ENCODE measurements around the gene ZNF516. TPM values are rescaled to one million over a fixed set of nuclear protein-coding genes. Genes with fewer than 3 reads are reported as not detected.

The ZNF516 gene
- total RNA-seq, 1 experiment from 2014 or later = 28.3 TPM

GRCh38 chr18:76421685-76422078 is 73.4 kb downstream of the ZNF516 start:
- intact Hi-C loops (cut with micrococcal nuclease) = no loop called here
- H3K27ac Mint-ChIP-seq (ENCODE audit: low read depth, unreplicated experiment) = no peak overlapping the region
- H3K27me3 Mint-ChIP-seq (ENCODE audit: insufficient read depth, unreplicated experiment) = no peaks in the 10 kb centered on the region
- no TSS peak for BruUV-seq (replicated peaks)
- DNase-seq (ENCODE audit: unreplicated experiment) = no peak
- no peaks in the 10 kb centered on the region for H3K9me3 Mint-ChIP-seq (ENCODE audit: unreplicated experiment)
- CTCF ChIA-PET = interaction anchor here (0.7 to 1.2 kb wide), 2 partner anchors 23 to 88 kb away, joined by 4 to 9 read pairs; no protein-coding TSS in a partner anchor
- no peak for TF ChIP-seq CTCF (IDR thresholded peaks at IDR 0.05; ENCODE audit: unreplicated experiment)
- POLR2A ChIA-PET = no interaction called here
- no peak overlapping the region for H3K4me3 Mint-ChIP-seq (ENCODE audit: unreplicated experiment)
- no peaks in the 10 kb centered on the region for H3K36me3 Mint-ChIP-seq (ENCODE audit: insufficient read depth, unreplicated experiment)
- H3K4me1 Mint-ChIP-seq (ENCODE audit: insufficient read depth, unreplicated experiment) = peaks cover 6% of the 10 kb centered on the region

DNA sequence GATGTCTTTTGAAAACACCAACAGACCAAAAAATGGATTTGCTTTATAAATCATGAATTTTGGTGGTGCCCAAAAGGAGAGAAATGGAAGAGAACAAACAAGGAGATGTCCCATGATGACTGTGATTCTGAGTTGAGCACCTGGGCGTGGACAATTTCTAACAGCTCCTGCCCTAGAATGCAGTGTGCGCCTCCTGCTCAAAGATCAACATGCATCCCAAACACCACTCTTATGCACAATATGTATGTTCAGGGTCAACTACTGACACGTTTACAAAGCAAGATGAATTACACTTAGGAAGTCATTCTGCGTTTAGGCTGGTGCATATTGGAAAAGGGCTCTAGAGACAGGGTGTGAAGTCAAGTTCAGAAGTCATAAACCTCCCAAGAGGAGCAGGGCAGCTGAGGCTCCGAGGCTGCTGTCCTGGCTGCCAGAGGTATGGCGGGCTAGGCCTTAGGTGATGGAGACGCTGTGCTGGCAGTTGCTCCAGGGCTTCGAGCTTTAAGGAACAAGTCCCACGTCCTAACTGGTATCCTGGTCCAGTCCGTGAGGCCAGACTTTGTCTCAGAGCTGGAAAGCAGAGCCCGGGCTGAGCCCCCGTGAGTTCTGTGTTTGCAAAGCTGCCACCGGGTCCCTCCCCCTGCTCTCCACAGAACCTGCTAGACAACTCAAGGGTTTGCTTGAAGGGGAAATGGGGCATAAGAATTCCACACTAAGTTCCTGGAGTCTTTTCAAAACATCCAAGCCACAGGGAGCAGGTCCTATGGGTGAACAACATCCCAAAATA is 74.0 kb downstream of the ZNF516 start:
- intact Hi-C loops (cut with micrococcal nuclease) = no loop called here
- H3K4me3 Mint-ChIP-seq (ENCODE audit: unreplicated experiment) = no peak overlapping the region
- H3K27ac Mint-ChIP-seq (ENCODE audit: low read depth, unreplicated experiment) = no peak overlapping the region
- no TSS peak for BruUV-seq (replicated peaks)
- no peak for TF ChIP-seq CTCF (IDR thresholded peaks at IDR 0.05; ENCODE audit: unreplicated experiment)
- H3K27me3 Mint-ChIP-seq (ENCODE audit: insufficient read depth, unreplicated experiment) = no peaks in the 10 kb centered on the region
- H3K4me1 Mint-ChIP-seq (ENCODE audit: insufficient read depth, unreplicated experiment) = peaks cover 6% of the 10 kb centered on the region
- ChIA-PET CTCF (interaction anchor here (0.6 kb wide), 1 partner anchor 24 kb away, joined by 4 read pairs; no protein-coding TSS in a partner anchor), POLR2A (no interaction called here)
- no peaks in the 10 kb centered on the region for H3K9me3 Mint-ChIP-seq (ENCODE audit: unreplicated experiment)
- no peak for DNase-seq (ENCODE audit: unreplicated experiment)
- H3K36me3 Mint-ChIP-seq (ENCODE audit: insufficient read depth, unreplicated experiment) = no peaks in the 10 kb centered on the region

GRCh38 chr18:76419811-76420210 is 75.2 kb downstream of the ZNF516 start:
- ChIA-PET POLR2A (no interaction called here), CTCF (interaction anchor here (0.7 to 1.6 kb wide), 2 partner anchors 22 to 276 kb away, joined by 3 read pairs; no protein-coding TSS in a partner anchor)
- Mint-ChIP-seq H3K27ac (ENCODE audit: low read depth, unreplicated experiment) (no peak overlapping the region), H3K36me3 (ENCODE audit: insufficient read depth, unreplicated experiment) (no peaks in the 10 kb centered on the region), H3K27me3 (ENCODE audit: insufficient read depth, unreplicated experiment) (no peaks in the 10 kb centered on the region), H3K9me3 (ENCODE audit: unreplicated experiment) (no peaks in the 10 kb centered on the region), H3K4me3 (ENCODE audit: unreplicated experiment) (no peak overlapping the region), H3K4me1 (ENCODE audit: insufficient read depth, unreplicated experiment) (peaks cover 6% of the 10 kb centered on the region)
- no peak for TF ChIP-seq CTCF (IDR thresholded peaks at IDR 0.05; ENCODE audit: unreplicated experiment)
- intact Hi-C loops (cut with micrococcal nuclease) = no loop called here
- no TSS peak for BruUV-seq (replicated peaks)
- no peak for DNase-seq (ENCODE audit: unreplicated experiment)

DNA sequence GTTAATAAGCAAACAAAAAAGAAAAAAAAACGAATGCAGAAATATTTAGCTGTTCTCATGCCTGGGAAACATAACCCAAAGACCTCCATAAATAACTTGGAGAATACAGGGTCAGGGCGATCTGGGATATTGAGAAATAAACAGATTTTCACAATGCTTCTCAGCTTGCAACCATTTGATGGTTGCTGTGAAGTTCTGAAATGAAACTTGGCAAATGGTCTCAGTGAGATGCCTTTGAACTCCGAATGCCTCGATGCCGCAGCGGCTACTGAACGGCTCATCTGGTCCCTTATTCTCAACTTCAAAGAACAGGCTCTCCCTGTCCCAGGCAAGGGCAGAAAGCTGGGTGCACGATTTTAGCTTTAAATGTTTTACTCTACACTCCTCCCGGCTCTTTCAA is 78.1 kb downstream of the ZNF516 start:
- Mint-ChIP-seq H3K27me3 (ENCODE audit: insufficient read depth, unreplicated experiment) (no peaks in the 10 kb centered on the region), H3K27ac (ENCODE audit: low read depth, unreplicated experiment) (no peak overlapping the region), H3K4me1 (ENCODE audit: insufficient read depth, unreplicated experiment) (peaks cover 6% of the 10 kb centered on the region), H3K36me3 (ENCODE audit: insufficient read depth, unreplicated experiment) (peaks cover 5% of the 10 kb centered on the region), H3K4me3 (ENCODE audit: unreplicated experiment) (no peak overlapping the region), H3K9me3 (ENCODE audit: unreplicated experiment) (no peaks in the 10 kb centered on the region)
- BruUV-seq (replicated peaks) = no TSS peak
- POLR2A ChIA-PET = interaction anchor here (1.0 to 1.6 kb wide), 2 partner anchors 34 to 293 kb away, joined by 3 read pairs; no protein-coding TSS in a partner anchor
- intact Hi-C loops (cut with micrococcal nuclease) = no loop called here
- no peak for TF ChIP-seq CTCF (IDR thresholded peaks at IDR 0.05; ENCODE audit: unreplicated experiment)
- DNase-seq (ENCODE audit: unreplicated experiment) = no peak
- CTCF ChIA-PET = interaction anchor here (0.7 kb wide), 1 partner anchor 143 kb away, joined by 3 read pairs; no protein-coding TSS in a partner anchor
